Epithelial cell of esophagus (primary cell): ENCODE measurements around the gene CPZ.
"Not testable (repeated sequence)": the region's sequence is repeated elsewhere in the genome, so short reads cannot be mapped to it uniquely, and the experiment has no call there.

Source experiments
- DNase-seq: peaks from one replicate; pipeline ENCODE4 v3.0.0; 2010; ENCODE audit warnings: low read depth
- H3K4me3 ChIP-seq: 2 replicates; pipeline ENCODE4 v1.5.1; 2011; ENCODE audit warnings: mild to moderate bottlenecking, low read length, control low read depth
- CTCF ChIP-seq: IDR thresholded peaks from 2 replicates; pipeline ENCODE4 v1.5.1; 2011; ENCODE audit warnings: low read depth, mild to moderate bottlenecking, low read length, control low read depth, inconsistent platforms; ENCODE audit not compliant: insufficient read depth; ENCODE audit errors: missing control alignments

The CPZ gene

GRCh38 chr4:8651661-8652180 is 59.2 kb downstream of the CPZ start:
- H3K4me3 ChIP-seq, result no peak overlapping the region
- TF ChIP-seq CTCF, result no peak
- no peak for DNase-seq

- no peak for DNase-seq
- TF ChIP-seq CTCF, result no peak
- H3K4me3 ChIP-seq, result no peak overlapping the region
Measured at GRCh38 chr4:8652181-8653078, 59.9 kb downstream of the CPZ start.

GRCh38 chr4:8653326-8654000 is 60.9 kb downstream of the CPZ start:
- no peak for DNase-seq
- no peak overlapping the region for H3K4me3 ChIP-seq
- TF ChIP-seq CTCF, result no peak

GRCh38 chr4:8654139-8654538 is 61.6 kb downstream of the CPZ start:
- DNase-seq, result not testable (repeated sequence)

GRCh38 chr4:8655411-8656184 is 63.0 kb downstream of the CPZ start:
- no peak for TF ChIP-seq CTCF
- DNase-seq, result no peak
- H3K4me3 ChIP-seq, result no peak overlapping the region

More at GRCh38 chr4:8654139-8654538, 61.6 kb downstream of the CPZ start:
- not testable (repeated sequence) for H3K4me3 ChIP-seq

GRCh38 chr4:8656185-8656517 is 63.6 kb downstream of the CPZ start:
- DNase-seq, result no peak
- no peak for TF ChIP-seq CTCF
- H3K4me3 ChIP-seq, result no peak overlapping the region

- no peak for TF ChIP-seq CTCF
- no peak for DNase-seq
- no peak overlapping the region for H3K4me3 ChIP-seq
Measured at GRCh38 chr4:8656711-8657380, 64.3 kb downstream of the CPZ start.
